ENCODE measurements around the gene LRRC28.

LRRC28 gene

GRCh38 chr15:99416191-99417188, 165.2 kb downstream of the LRRC28 start:
- TF ChIP-seq CTCF (conservative IDR thresholded peaks at IDR 0.05; ENCODE audit: low read depth): no peak
- peak overlapping the region; percentile 12; the same call in 1 of the 2 replicates for H3K27ac ChIP-seq
- ChIA-PET CTCF (interaction anchor here (0.6 kb wide), 1 partner anchor 26 kb away, joined by 3 read pairs; no protein-coding TSS in a partner anchor), POLR2A (ENCODE audit: low non-redundant PET) (no interaction called here)
- DNase-seq (ENCODE audit: low spot score): no peak

GRCh38 chr15:99421172-99421656, 169.9 kb downstream of the LRRC28 start:
- H3K27ac ChIP-seq: peak overlapping the region; percentile 35; the same call in 1 of the 2 replicates
- TF ChIP-seq CTCF (conservative IDR thresholded peaks at IDR 0.05; ENCODE audit: low read depth): no peak
- no peak for DNase-seq (ENCODE audit: low spot score)
- ChIA-PET POLR2A (ENCODE audit: low non-redundant PET) (interaction anchor here (0.6 kb wide), 1 partner anchor 65 kb away, joined by 5 read pairs; no protein-coding TSS in a partner anchor), CTCF (interaction anchor here (0.7 to 1.0 kb wide), 2 partner anchors 12 to 18 kb away, joined by 5 read pairs; no protein-coding TSS in a partner anchor)

- no peak overlapping the region for H3K27ac ChIP-seq
- no peak for TF ChIP-seq CTCF (conservative IDR thresholded peaks at IDR 0.05; ENCODE audit: low read depth)
- ChIA-PET CTCF (interaction anchor here (0.7 kb wide), 2 partner anchors 19 to 31 kb away, joined by 4 to 5 read pairs; no protein-coding TSS in a partner anchor), POLR2A (ENCODE audit: low non-redundant PET) (no interaction called here)
- DNase-seq (ENCODE audit: low spot score): no peak
Observed at GRCh38 chr15:99421758-99422157, 170.5 kb downstream of the LRRC28 start.

DNA sequence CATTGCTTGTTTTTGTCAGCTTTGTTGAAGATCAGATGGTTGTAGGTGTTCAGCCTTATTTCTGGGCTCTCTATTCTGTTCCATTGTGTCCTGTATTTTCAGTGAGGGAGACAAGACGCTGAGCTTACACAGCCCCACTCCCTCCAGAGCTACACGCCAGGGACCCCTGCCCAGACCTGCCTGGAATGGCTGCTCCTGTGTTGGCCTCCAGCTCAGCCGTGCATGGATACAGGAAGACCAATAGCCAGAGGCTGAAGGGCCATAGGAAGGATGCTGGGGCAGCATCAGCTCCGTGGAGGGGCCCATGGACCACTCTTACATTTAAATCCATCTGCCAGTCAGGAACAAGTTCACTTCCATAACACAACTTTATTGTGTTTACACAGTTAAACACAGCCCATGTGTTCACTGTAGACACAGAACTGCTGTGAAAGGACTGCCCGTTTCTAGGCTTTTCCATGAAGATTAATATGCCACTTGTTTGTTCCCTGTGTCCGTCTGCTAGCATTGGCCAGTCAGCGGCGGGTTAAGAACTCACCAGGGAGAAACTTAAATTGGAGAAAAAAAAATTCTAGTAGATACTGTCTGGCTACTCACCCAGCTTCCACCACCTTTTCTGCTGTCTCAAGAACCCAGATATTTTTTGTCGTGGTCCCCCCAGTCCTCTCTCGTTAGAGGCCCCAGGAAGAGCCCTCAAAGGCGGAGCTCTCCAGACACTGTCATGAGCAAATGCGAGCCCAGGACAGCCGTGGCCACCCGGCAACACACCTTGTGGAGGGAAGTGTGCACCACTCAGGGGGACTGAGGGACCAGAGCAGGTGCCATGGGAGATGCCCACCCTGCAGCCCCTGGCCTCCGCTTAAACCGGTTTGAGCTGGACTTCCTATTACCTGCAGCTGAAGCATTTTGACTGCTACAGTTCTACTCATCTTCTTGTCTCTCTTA, 172.2 kb downstream of the LRRC28 start:
- CTCF ChIA-PET: interaction anchor here (1.2 kb wide), 1 partner anchor 14 kb away, joined by 4 read pairs; no protein-coding TSS in a partner anchor
- no peak for TF ChIP-seq CTCF (conservative IDR thresholded peaks at IDR 0.05; ENCODE audit: low read depth)
- peak overlapping the region; percentile 89 for H3K27ac ChIP-seq
- DNase-seq (ENCODE audit: low spot score): no peak
- POLR2A ChIA-PET (ENCODE audit: low non-redundant PET): no interaction called here

- no peak for TF ChIP-seq CTCF (conservative IDR thresholded peaks at IDR 0.05; ENCODE audit: low read depth)
- no peak for DNase-seq (ENCODE audit: low spot score)
- peak overlapping the region; percentile 89 for H3K27ac ChIP-seq
- ChIA-PET POLR2A (ENCODE audit: low non-redundant PET) (no interaction called here), CTCF (interaction anchor here (1.2 kb wide), 1 partner anchor 15 kb away, joined by 4 read pairs; no protein-coding TSS in a partner anchor)
Observed at GRCh38 chr15:99424131-99424571, 172.9 kb downstream of the LRRC28 start.
